Spleen (tissue), 11 donors: ENCODE data around the gene C6orf132. TPM values are rescaled to one million over a fixed set of nuclear protein-coding genes. Genes with fewer than 3 reads are reported as not detected.

ENCODE experiments used
- DNase-seq: peaks from one replicate; pipeline ENCODE4 v3.0.0-alpha.2; 2020
- H3K27ac ChIP-seq, 8 donors: fragments of 200-600 bp; sonication (generic) in 7 of 8; 1 replicate in 4 of 8; 2 replicates in 4 of 8; pipeline versions ENCODE4 v1.5.0 to v1.8.0; 2016 to 2021; ENCODE audit warnings: inconsistent platforms in 4 of 8, mild to moderate bottlenecking in 4 of 8, moderate library complexity in 1 of 8
- H3K27me3 ChIP-seq, 7 donors: fragments of 200-600 bp; sonication (generic) in 6 of 7; replicated peaks in 1 of 7; 1 replicate in 4 of 7; 2 replicates in 3 of 7; pipeline versions ENCODE4 v1.5.0 to v1.8.0; 2016 to 2021; ENCODE audit warnings: inconsistent platforms in 3 of 7, mild to moderate bottlenecking in 1 of 7
- H3K36me3 ChIP-seq, 6 donors: fragments of 200-600 bp; sonication (generic) in 5 of 6; 1 replicate in 4 of 6; 2 replicates in 2 of 6; pipeline versions ENCODE4 v1.5.0 to v1.8.0; 2016 to 2021; ENCODE audit warnings: inconsistent platforms in 2 of 6
- H3K4me1 ChIP-seq, 6 donors: fragments of 200-600 bp; sonication (generic) in 5 of 6; 1 replicate in 3 of 6; 2 replicates in 3 of 6; pipeline versions ENCODE4 v1.5.0 to v1.8.0; 2016 to 2021; ENCODE audit warnings: inconsistent platforms in 3 of 6
- H3K4me3 ChIP-seq, 8 donors: fragments of 200-600 bp; sonication (generic) in 7 of 8; 1 replicate in 4 of 8; 2 replicates in 4 of 8; pipeline versions ENCODE4 v1.5.0 to v1.8.0; 2016 to 2021; ENCODE audit warnings: inconsistent platforms in 4 of 8, mild to moderate bottlenecking in 4 of 8, moderate library complexity in 2 of 8
- H3K9me3 ChIP-seq, 8 donors: fragments of 200-600 bp; sonication (generic) in 7 of 8; 1 replicate in 4 of 8; 2 replicates in 4 of 8; pipeline versions ENCODE4 v1.5.0 to v1.8.0; 2016 to 2021; ENCODE audit warnings: inconsistent platforms in 4 of 8
- POLR2A ChIP-seq, 3 donors: fragments of 450-650 bp; IDR thresholded peaks; one replicate each; pipeline ENCODE4 v1.5.1; 2017; ENCODE audit warnings: antibody characterized with exemption in 3 of 3, mild to moderate bottlenecking in 1 of 3
- POLR2AphosphoS5 ChIP-seq, 3 donors: sonication (generic); formaldehyde crosslinking; IDR thresholded peaks; one replicate each; pipeline ENCODE4 v1.5.1; 2017; ENCODE audit warnings: antibody characterized with exemption in 3 of 3
- whole genome bisulfite sequencing, 5 donors: extraction: QIAGEN DNeasy Blood & Tissue Kit in 3 of 5; methylation state at CpG; one replicate each; pipeline versions ENCODE4 v1.1.5 to v1.1.7; 2013 to 2018; 5-methylcytosine and 5-hydroxymethylcytosine counted together
- intact Hi-C: fragments of 100-400 bp; cut with DNase I; formaldehyde crosslinking; loops from one replicate; pipeline ENCODE4 v1.15.0; 2023; ENCODE audit warnings: low total_unique reads
- polyA plus RNA-seq, 3 donors: library from polyadenylated mRNA; stranded (reverse); fragments of 200-250 nt; gene quantifications; one replicate each; pipeline ENCODE4 v1.2.1, GENCODE V29; 2013
- total RNA-seq, 7 donors: library from RNA; depleted of rRNA in 3 of 7; stranded (reverse); fragments of >200 nt in 3 of 7; fragmentation: NEBNext Ultra II Directional in 4 of 7; extraction: Animal tissue kit (Norgen Biotek cat#: 25700) in 4 of 7; gene quantifications; one replicate each; pipeline versions ENCODE4 v1.1.0 to v1.2.1, GENCODE V29; 2016 to 2021
- TF ChIP-seq, protein P1 (sequence below), 11 experiments: fragments of 200-600 bp in 7 of 11; fragments of 450-650 bp in 4 of 11; sonication (generic) in 4 of 11; IDR thresholded peaks in 8 of 11; conservative IDR thresholded peaks in 3 of 11; 1 replicate in 7 of 11; 2 replicates in 4 of 11; pipeline versions ENCODE4 v1.4.0 to v1.8.0; 2016 to 2021; ENCODE audit warnings: antibody characterized with exemption in 11 of 11, inconsistent platforms in 4 of 11, mild to moderate bottlenecking in 1 of 11
- donor health status: healthy with polysubstance abuse.
- donor health status: DM: no; HTN: no; CAD: no; lungs with moderate emphysema.
- donor health status: DM: no; HTN: no; CAD: no.
- donor health status: Bipolar disorder and iron deficiency.
- donor health status: healthy.
- donor health status: DM: no; HTN: no; CAD: no.
- donor health status: DM: yes; HTN: yes; CAD: no.

C6orf132 gene
- total and polyA plus RNA-seq, 10 donors: 0.05 to 0.27 (median 0.13) TPM; not detected in 3

DNA sequence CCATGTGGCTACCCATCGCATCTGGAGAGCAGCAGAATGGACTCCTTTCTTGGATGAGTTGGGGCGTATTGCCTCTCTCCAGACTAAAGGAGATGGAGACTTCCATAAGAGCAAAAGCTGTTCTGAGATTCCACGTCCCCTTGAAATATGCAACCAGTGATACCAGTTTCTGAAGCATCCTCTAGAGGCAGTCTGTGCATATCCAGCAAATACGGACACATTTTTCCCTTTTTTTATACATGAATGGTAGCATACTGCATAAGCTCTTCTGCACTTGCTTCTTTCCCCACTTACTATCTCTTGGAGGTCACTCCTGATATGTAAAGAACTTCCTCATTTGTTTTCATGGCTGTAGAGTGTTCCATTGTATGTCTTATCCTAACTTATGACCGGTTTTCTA, 57.5 kb downstream of the C6orf132 start:
- WGBS, 5 donors: 62 to 94% (median 86%) methylated on average over 5 of the region's 5 CpGs
- no peak overlapping the region for H3K27ac ChIP-seq

DNA sequence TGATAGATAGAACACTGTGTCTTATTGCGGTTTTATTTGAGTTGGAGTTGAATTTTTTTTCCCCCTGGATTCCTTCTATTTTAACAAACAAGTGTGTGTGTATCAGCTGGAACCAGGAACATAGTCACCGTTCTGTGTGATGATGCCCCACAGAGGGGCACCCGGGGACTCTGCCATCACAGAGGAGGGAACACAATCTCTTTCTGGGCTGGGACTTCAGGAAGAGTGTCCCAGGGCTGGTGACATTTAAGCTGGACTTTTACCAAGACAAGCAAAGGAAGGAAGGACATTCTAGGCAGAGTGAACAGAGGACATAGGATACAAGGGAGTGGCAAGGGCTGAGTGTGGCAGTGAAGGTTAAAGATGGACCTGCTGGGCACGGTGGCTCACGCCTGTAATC, 58.9 kb downstream of the C6orf132 start:
- TF ChIP-seq POLR2AphosphoS5 (IDR thresholded peaks at IDR 0.05) (peak in 2 of 3 donors; percentile 14 to 43), POLR2A (IDR thresholded peaks at IDR 0.05) (no peak)
- TF ChIP-seq, protein P1, sequence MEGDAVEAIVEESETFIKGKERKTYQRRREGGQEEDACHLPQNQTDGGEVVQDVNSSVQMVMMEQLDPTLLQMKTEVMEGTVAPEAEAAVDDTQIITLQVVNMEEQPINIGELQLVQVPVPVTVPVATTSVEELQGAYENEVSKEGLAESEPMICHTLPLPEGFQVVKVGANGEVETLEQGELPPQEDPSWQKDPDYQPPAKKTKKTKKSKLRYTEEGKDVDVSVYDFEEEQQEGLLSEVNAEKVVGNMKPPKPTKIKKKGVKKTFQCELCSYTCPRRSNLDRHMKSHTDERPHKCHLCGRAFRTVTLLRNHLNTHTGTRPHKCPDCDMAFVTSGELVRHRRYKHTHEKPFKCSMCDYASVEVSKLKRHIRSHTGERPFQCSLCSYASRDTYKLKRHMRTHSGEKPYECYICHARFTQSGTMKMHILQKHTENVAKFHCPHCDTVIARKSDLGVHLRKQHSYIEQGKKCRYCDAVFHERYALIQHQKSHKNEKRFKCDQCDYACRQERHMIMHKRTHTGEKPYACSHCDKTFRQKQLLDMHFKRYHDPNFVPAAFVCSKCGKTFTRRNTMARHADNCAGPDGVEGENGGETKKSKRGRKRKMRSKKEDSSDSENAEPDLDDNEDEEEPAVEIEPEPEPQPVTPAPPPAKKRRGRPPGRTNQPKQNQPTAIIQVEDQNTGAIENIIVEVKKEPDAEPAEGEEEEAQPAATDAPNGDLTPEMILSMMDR (IDR thresholded peaks at IDR 0.05 in 8 of 11, conservative IDR thresholded peaks at IDR 0.05 in 3 of 11): no peak
- intact Hi-C loops: no loop called here
- Histone ChIP-seq H3K27ac (no peak overlapping the region), H3K4me1 (peaks cover 0 to 13% (median 0%) of the 10 kb centered on the region in 6 donors), H3K36me3 (peaks cover 0 to 77% (median 24%) of the 10 kb centered on the region in 6 donors), H3K9me3 (no peaks in the 10 kb centered on the region), H3K4me3 (no peak overlapping the region), H3K27me3 (no peaks in the 10 kb centered on the region)
- DNase-seq: peak; percentile 27
- 81 to 91% (median 83%) methylated on average over 5 of the region's 5 CpGs for WGBS, 5 donors

More for the DNA sequence above, 57.5 kb downstream of the C6orf132 start:
- Histone ChIP-seq H3K9me3 (no peaks in the 10 kb centered on the region), H3K4me3 (no peak overlapping the region), H3K4me1 (peaks cover 0 to 13% (median 0%) of the 10 kb centered on the region in 6 donors), H3K36me3 (peaks cover 0 to 63% (median 11%) of the 10 kb centered on the region in 6 donors), H3K27me3 (no peaks in the 10 kb centered on the region)
- intact Hi-C loops: no loop called here
- peak; percentile 6 for DNase-seq
- TF ChIP-seq, protein P1 (IDR thresholded peaks at IDR 0.05 in 8 of 11, conservative IDR thresholded peaks at IDR 0.05 in 3 of 11): no peak
- TF ChIP-seq POLR2A (IDR thresholded peaks at IDR 0.05): no peak
- no peak for TF ChIP-seq POLR2AphosphoS5 (IDR thresholded peaks at IDR 0.05)

DNA sequence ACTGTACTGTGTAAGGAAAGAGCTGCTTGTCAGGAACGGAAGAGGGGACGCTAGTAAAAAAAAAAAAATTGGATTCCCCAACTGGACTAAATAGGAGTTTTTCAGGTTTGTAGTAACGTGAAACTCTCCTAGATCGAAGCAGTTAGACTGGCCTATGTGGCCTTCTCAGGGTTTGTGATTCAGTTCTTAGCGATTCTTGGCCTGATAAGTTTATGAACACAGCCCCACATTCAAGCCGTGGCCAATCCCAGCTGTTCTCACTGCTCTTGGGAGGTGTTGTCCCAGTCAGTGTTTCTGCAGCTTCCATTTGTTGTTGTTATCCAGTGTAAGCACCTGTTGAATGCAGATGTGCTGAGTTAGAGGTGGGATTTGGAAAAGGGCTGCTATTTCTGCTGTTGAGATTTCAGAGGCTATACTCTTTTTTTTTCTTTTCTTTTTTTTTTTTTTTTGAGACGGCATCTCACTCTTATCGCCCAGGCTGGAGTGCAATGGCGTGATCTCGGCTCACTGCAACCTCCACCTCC, 62.4 kb downstream of the C6orf132 start:
- Histone ChIP-seq H3K9me3 (no peaks in the 10 kb centered on the region), H3K4me1 (peaks cover 0 to 16% (median 0%) of the 10 kb centered on the region in 6 donors), H3K36me3 (peaks cover 0 to 91% (median 50%) of the 10 kb centered on the region in 6 donors), H3K4me3 (no peak overlapping the region), H3K27me3 (no peaks in the 10 kb centered on the region), H3K27ac (no peak overlapping the region)
- intact Hi-C loops: loop anchor here (5.0 kb wide), 1 partner anchor 87 kb away; no protein-coding TSS in a partner anchor
- TF ChIP-seq POLR2AphosphoS5 (IDR thresholded peaks at IDR 0.05) (no peak), POLR2A (IDR thresholded peaks at IDR 0.05) (no peak)
- TF ChIP-seq, protein P1 (IDR thresholded peaks at IDR 0.05 in 8 of 11, conservative IDR thresholded peaks at IDR 0.05 in 3 of 11): no peak
- WGBS, 5 donors: 95 to 98% (median 95%) methylated on average over 10 of the region's 10 CpGs
- DNase-seq: no peak

DNA sequence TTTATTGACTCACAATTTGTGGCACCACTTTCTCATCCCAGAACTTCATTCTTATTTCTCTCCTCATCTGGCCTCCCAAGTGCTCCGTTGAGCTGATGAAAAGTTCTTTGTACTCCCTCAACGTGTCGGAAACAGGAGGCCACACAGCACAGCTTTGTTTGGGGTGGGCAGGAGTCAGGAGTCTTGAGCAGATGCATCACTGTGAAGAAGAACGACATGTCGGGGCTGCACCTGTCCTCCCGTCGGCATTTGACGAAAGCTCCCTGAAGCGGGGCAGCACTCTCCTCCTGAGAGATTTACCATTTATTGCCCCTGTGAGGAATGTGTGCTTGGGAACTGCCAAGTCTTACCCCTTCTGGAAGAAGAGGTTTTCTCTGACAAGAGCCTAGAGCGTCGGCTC, 64.0 kb downstream of the C6orf132 start:
- H3K36me3 ChIP-seq: peaks cover 0 to 100% (median 63%) of the 10 kb centered on the region in 6 donors
- H3K27me3 ChIP-seq: no peaks in the 10 kb centered on the region
- no peak overlapping the region for H3K27ac ChIP-seq
- no peak for TF ChIP-seq POLR2A (IDR thresholded peaks at IDR 0.05)
- TF ChIP-seq, protein P1 (IDR thresholded peaks at IDR 0.05 in 8 of 11, conservative IDR thresholded peaks at IDR 0.05 in 3 of 11): no peak
- TF ChIP-seq POLR2AphosphoS5 (IDR thresholded peaks at IDR 0.05): no peak
- peaks cover 0 to 14% (median 0%) of the 10 kb centered on the region in 6 donors for H3K4me1 ChIP-seq
- peak; percentile 63 for DNase-seq
- no peaks in the 10 kb centered on the region for H3K9me3 ChIP-seq
- intact Hi-C loops: loop anchor here (5.0 kb wide), 1 partner anchor 89 kb away; no protein-coding TSS in a partner anchor
- no peak overlapping the region for H3K4me3 ChIP-seq
- 88 to 97% (median 90%) methylated on average over 11 of the region's 11 CpGs for WGBS, 5 donors
